ENCODE measurements around the gene FLNB.

The FLNB gene

DNA sequence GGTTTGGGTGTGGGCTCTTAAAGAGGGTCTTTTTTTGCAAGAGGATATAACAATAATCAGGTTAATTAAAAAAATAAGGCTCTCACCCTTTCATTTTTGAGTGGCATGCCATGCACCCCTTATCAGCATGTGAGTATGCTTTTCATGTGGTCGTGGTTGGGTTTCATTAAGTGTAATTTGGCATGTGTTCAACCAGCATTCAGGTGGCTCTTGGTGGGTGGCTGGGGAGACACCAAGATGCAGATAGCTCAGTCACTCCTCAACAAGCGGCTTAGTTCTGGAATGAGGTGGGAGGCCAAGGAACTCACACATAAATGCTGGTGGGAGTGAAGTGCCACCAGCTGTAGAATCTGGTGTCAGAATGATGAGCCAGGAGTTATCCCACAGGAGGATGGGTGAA lies 66.8 kb downstream of the FLNB start:
- DNase-seq (ENCODE audit: low read depth), result no peak

GRCh38 chr3:58077596-58078285 lies 69.5 kb downstream of the FLNB start:
- DNase-seq (ENCODE audit: low read depth), result no peak

DNA sequence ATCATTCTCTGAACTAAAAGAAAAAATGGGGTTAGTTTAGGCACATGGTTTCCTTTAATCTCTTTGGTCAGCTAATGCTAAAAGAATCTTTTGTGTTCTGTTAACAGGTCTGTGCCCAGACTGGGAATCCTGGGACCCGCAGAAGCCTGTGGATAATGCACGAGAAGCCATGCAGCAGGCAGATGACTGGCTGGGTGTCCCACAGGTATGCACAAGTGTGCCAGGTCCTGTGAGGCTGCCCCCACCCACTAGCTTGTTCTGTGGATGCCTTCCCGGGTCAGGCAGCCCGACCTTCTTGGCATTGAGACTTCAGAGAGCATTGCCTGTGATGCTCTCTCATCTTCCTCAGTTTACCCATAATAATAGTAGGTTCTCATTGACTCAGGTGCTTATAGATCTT lies 70.4 kb downstream of the FLNB start:
- no peak for DNase-seq (ENCODE audit: low read depth)

DNA sequence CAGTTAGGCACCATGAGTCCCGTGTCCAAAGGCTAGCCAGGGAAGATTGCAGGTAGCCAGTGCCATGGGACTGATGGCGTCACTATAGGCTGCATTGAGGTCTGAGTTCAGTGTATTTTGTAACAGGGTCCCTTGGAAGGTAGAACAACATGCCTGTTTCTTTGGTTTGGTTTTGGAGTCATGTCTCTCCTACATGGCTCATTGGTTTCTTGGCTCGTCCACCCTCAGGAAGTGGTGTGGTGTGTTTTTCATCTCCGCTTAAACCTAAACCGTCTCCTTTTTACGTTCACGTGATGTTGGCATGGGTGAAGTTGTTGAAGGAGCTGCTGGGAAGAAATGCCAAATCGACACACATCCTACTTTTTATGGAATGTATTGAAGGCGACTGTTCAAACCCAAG lies 71.6 kb downstream of the FLNB start:
- DNase-seq (ENCODE audit: low read depth), result no peak

- DNase-seq (ENCODE audit: low read depth), result no peak
These were observed 73.8 kb downstream of the FLNB start for GRCh38 chr3:58082047-58082446.

DNA sequence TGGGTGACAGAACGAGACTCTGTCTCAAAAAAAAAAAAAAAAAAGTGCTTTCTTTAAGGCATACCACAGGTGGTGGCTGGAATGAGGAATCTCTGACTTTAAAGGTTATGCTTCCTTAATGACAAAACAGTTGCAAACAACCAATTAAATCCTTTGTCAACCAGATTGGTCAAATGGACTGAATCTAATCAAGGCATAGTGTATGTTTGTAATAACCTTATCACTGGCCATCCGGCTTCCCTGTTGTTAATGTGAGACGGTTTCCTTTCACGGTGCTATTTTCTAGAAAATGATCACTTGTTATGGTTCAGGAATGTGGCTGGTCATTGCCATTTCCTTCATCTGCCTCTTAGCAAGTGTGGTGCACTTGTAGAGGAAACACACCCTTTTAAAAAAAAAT lies 75.9 kb downstream of the FLNB start:
- no peak for DNase-seq (ENCODE audit: low read depth)

DNA sequence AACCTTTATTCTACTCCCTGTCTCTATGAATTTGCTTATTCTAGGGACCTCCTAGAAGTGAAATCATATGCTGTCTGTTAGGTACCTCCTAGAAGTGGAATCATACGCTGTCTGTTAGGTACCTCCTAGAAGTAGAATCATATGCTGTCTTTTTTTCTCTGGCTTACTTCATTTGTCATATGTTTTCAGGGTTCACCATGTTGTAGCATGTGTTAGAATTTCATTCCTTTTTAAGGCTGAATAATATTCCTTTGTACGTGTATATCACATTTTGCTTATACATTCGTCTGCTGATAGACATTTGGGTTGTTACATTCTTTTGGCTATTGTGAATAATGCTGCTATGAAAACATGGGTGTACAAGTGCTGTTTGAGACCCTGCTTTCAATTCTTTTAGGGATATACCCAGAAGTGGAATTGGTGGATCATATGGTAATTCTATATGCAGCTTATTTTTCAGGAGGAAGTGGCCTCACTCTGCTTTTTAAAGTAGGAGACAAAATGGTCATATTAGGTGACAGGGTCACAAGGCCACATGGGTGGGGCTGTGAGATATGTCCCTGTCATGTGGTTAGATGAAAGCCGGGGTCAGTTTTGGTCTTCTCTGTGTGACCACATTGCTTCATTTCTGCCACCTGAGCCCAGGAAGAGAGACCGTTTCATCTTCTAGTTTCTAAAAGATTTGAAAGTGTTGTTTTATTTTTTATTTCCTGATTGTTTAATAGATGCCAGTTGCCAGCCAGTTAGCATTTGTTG lies 76.7 kb downstream of the FLNB start:
- no peak for DNase-seq (ENCODE audit: low read depth)

DNA sequence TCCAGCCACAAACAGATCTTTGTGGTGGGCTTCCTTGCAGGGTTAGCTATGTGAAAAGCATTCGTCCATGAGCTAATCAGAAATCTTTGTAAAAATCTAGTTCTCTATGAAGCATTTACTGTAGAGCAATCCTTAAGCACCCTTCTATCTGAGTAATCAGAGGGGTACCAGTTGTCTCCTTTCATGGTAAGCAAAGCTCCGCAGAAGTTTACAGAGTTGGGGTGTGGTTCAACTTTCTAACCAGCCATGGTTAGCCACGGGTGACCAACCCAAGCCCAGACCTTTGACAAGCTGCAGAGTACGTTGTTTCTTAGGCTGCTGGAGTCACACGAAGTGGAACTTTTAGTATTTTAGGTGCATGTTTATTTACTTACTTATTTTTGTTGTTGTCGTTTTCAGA lies 77.4 kb downstream of the FLNB start:
- DNase-seq (ENCODE audit: low read depth), result no peak

- DNase-seq (ENCODE audit: low read depth), result no peak
These were observed 80.3 kb downstream of the FLNB start for GRCh38 chr3:58088501-58088900.

DNA sequence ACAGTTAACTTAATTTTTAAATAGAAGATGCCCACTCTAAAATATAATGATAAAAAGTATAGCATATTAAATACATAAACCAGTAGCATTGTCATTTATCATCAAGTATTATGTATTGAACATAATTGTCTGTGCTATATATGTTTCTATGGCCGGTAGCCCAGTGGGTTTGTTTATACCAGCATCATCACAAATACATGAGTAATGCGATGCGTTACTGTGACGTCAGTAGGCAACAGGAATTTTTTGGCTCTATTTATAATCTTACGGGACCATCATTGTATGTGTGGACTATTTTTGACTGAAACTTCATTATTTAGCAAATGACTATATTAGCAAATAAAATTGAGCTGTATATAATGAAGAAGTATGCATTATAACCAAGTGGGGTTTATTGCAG lies 82.1 kb downstream of the FLNB start:
- no peak for DNase-seq (ENCODE audit: low read depth)

- DNase-seq (ENCODE audit: low read depth), result no peak
These were observed 84.3 kb downstream of the FLNB start for GRCh38 chr3:58092521-58092920.

DNA sequence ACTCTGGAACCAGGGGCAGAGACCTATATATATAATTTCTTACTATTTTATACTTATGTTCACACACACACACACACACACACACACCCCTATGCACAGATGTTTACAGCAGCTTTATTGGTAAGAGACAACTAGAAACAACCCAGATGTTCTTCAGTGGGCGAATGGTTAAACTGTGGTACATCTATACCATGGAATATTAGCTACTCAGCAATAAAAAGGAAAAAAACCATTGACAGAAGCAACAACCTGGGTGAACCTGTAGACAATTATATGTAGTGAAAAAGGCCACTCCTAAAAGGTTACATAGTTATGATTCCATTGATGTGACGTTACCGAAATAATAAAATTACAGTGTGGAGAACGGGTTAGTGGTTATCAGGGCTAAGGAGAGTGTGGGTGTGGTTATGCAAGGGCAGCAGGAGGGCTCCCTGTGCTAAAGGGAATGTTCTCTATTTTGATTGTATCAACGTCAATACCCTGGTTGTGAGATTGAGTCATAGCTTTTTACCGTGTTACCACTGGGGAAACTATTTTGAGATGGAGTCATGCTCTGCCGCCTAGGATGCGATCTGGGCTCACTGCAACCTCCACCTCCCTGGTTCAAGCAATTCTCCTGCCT lies 85.5 kb downstream of the FLNB start:
- no peak for DNase-seq (ENCODE audit: low read depth)

DNA sequence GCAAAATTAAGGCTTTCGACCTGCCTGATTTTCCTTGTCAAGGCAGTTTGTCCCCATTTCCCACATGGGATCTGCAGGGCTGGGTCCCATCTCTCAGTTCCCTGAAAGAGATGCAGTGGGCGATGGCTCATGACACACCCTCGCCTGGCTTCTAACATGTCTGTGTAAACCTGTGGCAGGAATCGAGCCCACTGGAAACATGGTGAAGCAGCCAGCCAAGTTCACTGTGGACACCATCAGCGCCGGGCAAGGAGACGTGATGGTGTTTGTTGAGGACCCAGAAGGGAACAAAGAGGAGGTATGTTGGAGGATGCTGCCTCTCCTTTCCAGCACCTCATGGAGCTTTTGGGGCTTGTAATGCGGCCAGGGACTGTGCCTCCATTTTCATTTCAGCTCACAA lies 86.4 kb downstream of the FLNB start:
- DNase-seq (ENCODE audit: low read depth), result no peak

DNA sequence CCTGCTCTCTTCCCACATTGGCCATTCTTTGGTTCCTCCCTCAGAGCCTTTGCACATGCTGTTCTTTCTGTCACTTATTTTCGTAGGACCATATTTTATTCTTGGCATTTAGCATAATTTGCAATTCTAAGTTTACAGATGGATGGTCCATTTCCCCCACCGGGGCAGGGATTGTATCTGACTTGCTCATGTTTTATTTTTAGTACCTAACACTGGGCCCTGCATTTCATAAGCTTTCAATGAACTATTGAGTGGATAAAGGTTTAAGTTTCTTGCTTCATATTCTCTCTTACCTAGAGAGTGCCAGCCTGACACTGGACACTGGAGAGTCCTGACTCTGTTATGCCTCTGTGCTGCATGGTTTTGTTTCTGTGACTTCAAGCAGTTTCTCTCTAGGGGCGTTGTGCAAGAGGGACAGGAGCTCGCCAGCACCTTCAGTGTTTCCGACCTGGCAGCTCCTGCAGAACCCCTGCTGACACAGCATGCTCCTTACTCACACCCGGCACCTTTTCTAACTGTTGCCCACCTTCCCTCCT lies 87.4 kb downstream of the FLNB start:
- DNase-seq (ENCODE audit: low read depth), result no peak

DNA sequence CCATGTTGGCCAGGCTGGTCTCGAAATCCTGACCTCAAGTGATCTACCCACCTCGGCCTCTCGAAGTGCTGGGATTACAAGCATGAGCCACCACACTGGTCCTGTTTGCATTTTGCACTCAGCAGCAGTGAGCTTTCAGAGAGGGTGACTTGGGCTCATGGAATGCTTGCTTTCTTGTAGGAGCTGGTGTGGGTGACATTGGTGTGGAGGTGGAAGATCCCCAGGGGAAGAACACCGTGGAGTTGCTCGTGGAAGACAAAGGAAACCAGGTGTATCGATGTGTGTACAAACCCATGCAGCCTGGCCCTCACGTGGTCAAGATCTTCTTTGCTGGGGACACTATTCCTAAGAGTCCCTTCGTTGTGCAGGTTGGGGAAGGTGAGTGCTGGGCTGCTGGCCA lies 90.3 kb downstream of the FLNB start:
- DNase-seq (ENCODE audit: low read depth), result no peak

DNA sequence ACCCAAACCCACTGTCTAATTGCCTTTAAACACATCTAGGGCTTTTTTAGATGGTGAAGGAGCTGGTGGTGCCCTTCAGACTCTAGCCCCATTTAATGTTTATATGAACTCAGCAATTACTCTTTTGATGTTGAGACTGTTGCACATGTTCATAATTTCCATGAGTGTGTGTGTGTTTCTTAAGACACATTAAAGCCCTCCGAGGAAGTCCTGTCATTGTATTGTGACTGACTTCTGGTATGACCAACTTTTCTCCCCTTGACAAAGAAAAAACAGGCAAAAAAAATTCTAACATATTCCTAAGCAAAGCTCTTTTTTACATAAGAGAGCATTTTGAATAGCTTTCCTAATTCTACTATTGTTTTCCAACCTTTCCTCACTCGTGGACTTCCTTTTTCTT lies 91.6 kb downstream of the FLNB start:
- DNase-seq (ENCODE audit: low read depth), result no peak

- no peak for DNase-seq (ENCODE audit: low read depth)
These were observed 93.5 kb downstream of the FLNB start for GRCh38 chr3:58101499-58102389.

- no peak for DNase-seq (ENCODE audit: low read depth)
These were observed 94.1 kb downstream of the FLNB start for GRCh38 chr3:58102390-58102750.

DNA sequence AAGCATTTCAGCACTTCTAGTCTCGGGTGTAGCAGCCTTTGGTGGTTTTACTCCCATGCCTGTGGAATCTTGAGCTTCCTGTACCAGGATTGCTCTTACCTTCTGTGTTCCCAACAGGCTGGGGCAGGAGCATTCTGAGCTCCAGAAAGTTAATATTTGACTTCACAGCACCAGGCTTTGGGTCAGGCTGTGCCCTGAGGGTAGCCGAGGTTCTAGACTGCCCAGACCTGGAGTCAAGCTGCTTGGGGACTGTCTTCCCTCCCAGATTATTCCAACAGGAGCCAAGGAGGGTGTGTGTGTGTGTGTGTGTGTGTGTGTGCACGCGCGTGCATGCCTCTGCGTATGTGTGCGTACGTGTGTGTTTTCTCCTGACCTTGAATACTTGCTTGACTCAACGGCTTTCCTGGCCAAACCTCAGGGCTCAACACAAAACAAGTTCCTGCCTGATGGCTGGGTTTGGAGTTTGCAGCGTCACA lies 94.8 kb downstream of the FLNB start:
- no peak for DNase-seq (ENCODE audit: low read depth)

GRCh38 chr3:58104151-58104550 lies 95.9 kb downstream of the FLNB start:
- no peak for DNase-seq (ENCODE audit: low read depth)

GRCh38 chr3:58104712-58105111 lies 96.5 kb downstream of the FLNB start:
- no peak for DNase-seq (ENCODE audit: low read depth)

DNA sequence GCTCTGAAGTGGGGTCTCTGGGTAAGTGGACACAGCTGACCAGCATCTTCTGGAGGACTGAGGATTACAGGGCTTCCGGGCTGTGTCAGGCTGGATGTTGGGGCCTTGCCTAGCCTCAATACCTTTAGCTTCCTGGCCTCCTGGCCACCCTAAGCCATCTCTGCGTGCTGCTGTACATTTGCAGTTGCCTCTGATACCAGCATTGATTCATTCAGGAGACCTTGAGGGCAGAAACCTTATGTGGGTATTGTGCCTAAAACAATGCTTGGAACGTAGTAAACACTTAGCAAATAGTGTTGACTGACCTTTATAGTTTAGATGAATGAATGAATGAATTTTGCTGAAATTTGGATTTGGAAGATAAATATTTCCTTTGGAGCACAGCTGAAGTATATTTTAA lies 97.0 kb downstream of the FLNB start:
- no peak for DNase-seq (ENCODE audit: low read depth)
